Adrenal gland (tissue), 12 donors: ENCODE results near the gene TNFSF8. TPM values are rescaled to one million over a fixed set of nuclear protein-coding genes. Genes with fewer than 3 reads are reported as not detected.

Experiments
- DNase-seq, 7 donors: peaks; one replicate each; pipeline ENCODE4 v3.0.0-alpha.2; 2019 to 2020
- H3K27ac ChIP-seq, 5 donors: fragments of 200-600 bp; sonication (generic) in 4 of 5; 1 replicate in 3 of 5; 2 replicates in 2 of 5; pipeline versions ENCODE4 v1.5.1 to v1.8.0; 2016 to 2020; ENCODE audit warnings: mild to moderate bottlenecking in 1 of 5
- H3K27me3 ChIP-seq: fragments of 200-600 bp; 2 replicates; pipeline ENCODE4 v1.8.0; 2021
- H3K36me3 ChIP-seq, 2 donors: fragments of 200-600 bp; replicated peaks in 1 of 2; 1 replicate in 1 of 2; 2 replicates in 1 of 2; pipeline versions ENCODE4 v1.5.1 to v1.8.0; 2018 to 2022
- H3K4me1 ChIP-seq, 2 donors: fragments of 200-600 bp; replicated peaks in 1 of 2; 1 replicate in 1 of 2; 2 replicates in 1 of 2; pipeline versions ENCODE4 v1.5.1 to v1.8.0; 2018 to 2021
- H3K4me3 ChIP-seq, 4 donors: fragments of 200-600 bp; sonication (generic) in 3 of 4; one replicate each; pipeline ENCODE4 v1.5.1; 2016 to 2018
- H3K9me3 ChIP-seq, 3 donors: fragments of 200-600 bp; sonication (generic) in 1 of 3; replicated peaks in 1 of 3; 1 replicate in 2 of 3; 2 replicates in 1 of 3; pipeline versions ENCODE4 v1.5.1 to v1.8.0; 2016 to 2021
- CTCF ChIP-seq, 6 experiments: fragments of 450-650 bp in 4 of 6; fragments of 200-600 bp in 2 of 6; sonication (generic) in 1 of 6; IDR thresholded peaks; 1 replicate in 5 of 6; 2 replicates in 1 of 6; pipeline versions ENCODE4 v1.5.1 to v1.8.0; 2016 to 2021; ENCODE audit warnings: antibody characterized with exemption in 6 of 6, mild to moderate bottlenecking in 2 of 6, moderate library complexity in 1 of 6
- POLR2A ChIP-seq, 2 donors: fragments of 450-650 bp; IDR thresholded peaks; one replicate each; pipeline ENCODE4 v1.6.1; 2017; ENCODE audit warnings: antibody characterized with exemption in 2 of 2, mild to moderate bottlenecking in 2 of 2, moderate library complexity in 1 of 2
- WGBS, 4 donors: extraction: QIAGEN DNeasy Blood & Tissue Kit in 2 of 4; methylation state at CpG; one replicate each; pipeline versions ENCODE4 v1.1.5 to v1.1.7; 2013 to 2017; 5-methylcytosine and 5-hydroxymethylcytosine counted together
- intact Hi-C, 2 donors: fragments of 100-400 bp; cut with DNase I; formaldehyde crosslinking; loops; one replicate each; pipeline versions ENCODE4 v1.14.1 to v1.15.0; 2022 to 2023
- polyA plus RNA-seq, 3 donors: library from polyadenylated mRNA; stranded (reverse); fragments of 200-250 nt in 2 of 3; fragments of 350-450 nt in 1 of 3; fragmentation: Illumina TruSeq in 1 of 3; extraction: RNeasy Lipid Tissue Mini Kit (QIAGEN cat#74804) in 1 of 3; gene quantifications; one replicate each; pipeline ENCODE4 v1.2.3, GENCODE V29; 2013 to 2014
- total RNA-seq, 9 donors: library from RNA; depleted of rRNA in 4 of 9; stranded (reverse); fragments of >200 nt in 4 of 9; fragments of 120-200 nt in 1 of 9; fragmentation: NEBNext Ultra II Directional in 1 of 9; extraction: Animal tissue kit (Norgen Biotek cat#: 25700) in 1 of 9; gene quantifications; one replicate each; pipeline versions ENCODE4 v1.1.0 to v1.2.4, GENCODE V29; 2013 to 2023
- donor health status: healthy with polysubstance abuse.
- donor health status: Bipolar disorder and iron deficiency.
- donor health status: DM: yes; HTN: yes; CAD: no.
- donor health status: DM: no; HTN: no; CAD: no.
- donor health status: DM: no; HTN: no; CAD: no.
- donor health status: DM: yes; HTN: yes; CAD: no.

Gene TNFSF8
- total and polyA plus RNA-seq, 12 donors, result 0.34 to 4.8 (median 1.4) TPM

GRCh38 chr9:114856942-114857315, 73.5 kb downstream of the TNFSF8 start:
- intact Hi-C loops, result no loop called here
- peak overlapping the region in 1 of 5 donors; percentile 67 for H3K27ac ChIP-seq
- no peaks in the 10 kb centered on the region for H3K36me3 ChIP-seq
- DNase-seq, result no peak
- peaks cover 0 to 4% of the 10 kb centered on the region in 2 donors for H3K4me1 ChIP-seq
- 84 to 88% (median 85%) methylated on average over 2 of the region's 2 CpGs for WGBS, 4 donors
- no peak for TF ChIP-seq POLR2A (IDR thresholded peaks at IDR 0.05)
- no peak for TF ChIP-seq CTCF (IDR thresholded peaks at IDR 0.05)
- H3K4me3 ChIP-seq, result no peak overlapping the region
- no peaks in the 10 kb centered on the region for H3K9me3 ChIP-seq
- no peaks in the 10 kb centered on the region for H3K27me3 ChIP-seq

- no peaks in the 10 kb centered on the region for H3K36me3 ChIP-seq
- H3K27me3 ChIP-seq, result no peaks in the 10 kb centered on the region
- H3K27ac ChIP-seq, result peak overlapping the region in 1 of 5 donors; percentile 67
- intact Hi-C loops, result no loop called here
- DNase-seq, result no peak
- no peak overlapping the region for H3K4me3 ChIP-seq
- WGBS, 4 donors, result 42 to 57% (median 50%) methylated on average over 4 of the region's 4 CpGs
- peaks cover 0 to 7% of the 10 kb centered on the region in 2 donors for H3K4me1 ChIP-seq
- no peak for TF ChIP-seq CTCF (IDR thresholded peaks at IDR 0.05)
- no peaks in the 10 kb centered on the region for H3K9me3 ChIP-seq
Observed at GRCh38 chr9:114856215-114856941, 74.0 kb downstream of the TNFSF8 start.

GRCh38 chr9:114855488-114855887, 74.9 kb downstream of the TNFSF8 start:
- WGBS, 4 donors, result 24 to 34% (median 29%) methylated on average over 2 of the region's 2 CpGs
- intact Hi-C loops, result no loop called here

More at GRCh38 chr9:114855488-114855887, 74.9 kb downstream of the TNFSF8 start:
- Histone ChIP-seq H3K9me3 (no peaks in the 10 kb centered on the region), H3K4me1 (peaks cover 0 to 9% of the 10 kb centered on the region in 2 donors), H3K4me3 (no peak overlapping the region), H3K27me3 (no peaks in the 10 kb centered on the region), H3K27ac (no peak overlapping the region), H3K36me3 (no peaks in the 10 kb centered on the region)
- TF ChIP-seq CTCF (IDR thresholded peaks at IDR 0.05) (no peak), POLR2A (IDR thresholded peaks at IDR 0.05) (no peak)
- DNase-seq, result no peak
